Heart left ventricle (tissue), 16 donors: ENCODE results near the gene CACNA1C. TPM values are rescaled to one million over a fixed set of nuclear protein-coding genes. Genes with fewer than 3 reads are reported as not detected.

ENCODE experiments used
- ATAC-seq, 4 donors: fragments of 200-7000 bp; cut with Tn5 transposase; one replicate each; pipeline ENCODE4 v1.9.1; 2020 to 2022; ENCODE audit warnings: moderate library complexity in 4 of 4, mild to moderate bottlenecking in 3 of 4, moderate number of reproducible peaks in 1 of 4
- DNase-seq, 5 donors: peaks; one replicate each; pipeline ENCODE4 v3.0.0-alpha.2; 2020
- H3K27ac ChIP-seq, 12 donors: fragments of 200-600 bp; sonication (generic) in 4 of 12; one replicate each; pipeline versions ENCODE4 v1.5.0 to v1.8.0; 2016 to 2022; ENCODE audit warnings: mild to moderate bottlenecking in 2 of 12
- H3K27me3 ChIP-seq, 9 donors: fragments of 200-600 bp; sonication (generic) in 2 of 9; one replicate each; pipeline versions ENCODE4 v1.5.1 to v1.8.0; 2016 to 2022; ENCODE audit warnings: mild to moderate bottlenecking in 3 of 9
- H3K36me3 ChIP-seq, 9 donors: fragments of 200-600 bp; sonication (generic) in 2 of 9; one replicate each; pipeline versions ENCODE4 v1.5.0 to v1.8.0; 2018 to 2022; ENCODE audit warnings: mild to moderate bottlenecking in 2 of 9
- H3K4me1 ChIP-seq, 12 donors: fragments of 200-600 bp; sonication (generic) in 4 of 12; one replicate each; pipeline versions ENCODE4 v1.5.0 to v1.8.0; 2016 to 2022; ENCODE audit warnings: mild to moderate bottlenecking in 3 of 12
- H3K4me3 ChIP-seq, 12 donors: fragments of 200-600 bp; sonication (generic) in 4 of 12; one replicate each; pipeline versions ENCODE4 v1.5.0 to v1.8.0; 2017 to 2022; ENCODE audit warnings: mild to moderate bottlenecking in 9 of 12, moderate library complexity in 4 of 12
- H3K9me3 ChIP-seq, 12 donors: fragments of 200-600 bp; sonication (generic) in 4 of 12; one replicate each; pipeline versions ENCODE4 v1.5.0 to v1.8.0; 2016 to 2022; ENCODE audit warnings: mild to moderate bottlenecking in 1 of 12
- POLR2A ChIP-seq, 2 donors: fragments of 450-650 bp; IDR thresholded peaks; one replicate each; pipeline ENCODE4 v1.6.1; 2017; ENCODE audit warnings: antibody characterized with exemption in 2 of 2, mild to moderate bottlenecking in 2 of 2, moderate library complexity in 2 of 2
- WGBS, 4 donors: extraction: QIAGEN DNeasy Blood & Tissue Kit in 2 of 4; methylation state at CpG; one replicate each; pipeline versions ENCODE4 v1.1.5 to v1.1.7; 2013 to 2018; 5-methylcytosine and 5-hydroxymethylcytosine counted together
- intact Hi-C, 10 donors: fragments of 100-400 bp; cut with DNase I; formaldehyde crosslinking; loops; one replicate each; pipeline versions ENCODE4 v1.11.1 to v1.14.2; 2022
- polyA plus RNA-seq, 2 donors: library from polyadenylated mRNA; stranded (reverse); fragments of 200-250 nt; gene quantifications; one replicate each; pipeline ENCODE4 v1.2.3, GENCODE V29; 2013
- total RNA-seq, 9 donors: library from RNA; depleted of rRNA in 2 of 9; stranded (reverse); fragments of >200 nt in 2 of 9; fragmentation: NEBNext Ultra II Directional in 3 of 9; extraction: Animal tissue kit (Norgen Biotek cat#: 25700) in 3 of 9; gene quantifications; one replicate each; pipeline versions ENCODE4 v1.1.0 to v1.2.4, GENCODE V29; 2016 to 2023
- TF ChIP-seq, protein P1 (sequence below), 12 donors: fragments of 200-600 bp; sonication (generic) in 4 of 12; IDR thresholded peaks; one replicate each; pipeline versions ENCODE4 v1.5.0 to v1.8.0; 2018 to 2022; ENCODE audit warnings: antibody characterized with exemption in 12 of 12, mild to moderate bottlenecking in 5 of 12
- donor health status: ischemic (EF 13 %, LVEDD 7.1; RV severe dilation, severe dysfunction).
- donor health status: healthy with polysubstance abuse.
- donor health status: DM: no; HTN: yes; CAD: no.
- donor health status: DM: no; HTN: no; CAD: no.
- donor health status: ischemic (EF 25% LVEDD 6.9; RV normal size, moderate dysfunction).
- donor health status: ischemic (EF 25% LVEDD 5.7; RV mildly dilated, moderate dysfunction).
- donor health status: healthy.
- donor health status: DM: yes; HTN: yes; CAD: no.
- donor health status: ischemic (EF 35%, LVEDD 5.7; RV mildly dilated, moderate dysfunction).
- donor health status: nonischemic (EF 11% LVEDD 7.7; RV severe dilation, severe dysfunction).
- donor health status: DM: yes; HTN: yes; CAD: no.
- donor health status: PGD.
- donor health status: ischemic (EF 29% LVEDD 5.4; RV normal size, mild dysfunction).
- donor health status: nonischemic (EF 23%, LVEDD 6.1; RV moderate dilation, normal function).

The CACNA1C gene
- total and polyA plus RNA-seq, 11 donors: 41.9 to 196 (median 164) TPM

- DNase-seq (no peak), ATAC-seq (no peak)
- no peaks in the 10 kb centered on the region for H3K9me3 ChIP-seq
- H3K36me3 ChIP-seq: peaks cover 0 to 60% (median 5%) of the 10 kb centered on the region in 9 donors
- intact Hi-C loops: no loop called here
- H3K27me3 ChIP-seq: no peaks in the 10 kb centered on the region
- TF ChIP-seq, protein P1, sequence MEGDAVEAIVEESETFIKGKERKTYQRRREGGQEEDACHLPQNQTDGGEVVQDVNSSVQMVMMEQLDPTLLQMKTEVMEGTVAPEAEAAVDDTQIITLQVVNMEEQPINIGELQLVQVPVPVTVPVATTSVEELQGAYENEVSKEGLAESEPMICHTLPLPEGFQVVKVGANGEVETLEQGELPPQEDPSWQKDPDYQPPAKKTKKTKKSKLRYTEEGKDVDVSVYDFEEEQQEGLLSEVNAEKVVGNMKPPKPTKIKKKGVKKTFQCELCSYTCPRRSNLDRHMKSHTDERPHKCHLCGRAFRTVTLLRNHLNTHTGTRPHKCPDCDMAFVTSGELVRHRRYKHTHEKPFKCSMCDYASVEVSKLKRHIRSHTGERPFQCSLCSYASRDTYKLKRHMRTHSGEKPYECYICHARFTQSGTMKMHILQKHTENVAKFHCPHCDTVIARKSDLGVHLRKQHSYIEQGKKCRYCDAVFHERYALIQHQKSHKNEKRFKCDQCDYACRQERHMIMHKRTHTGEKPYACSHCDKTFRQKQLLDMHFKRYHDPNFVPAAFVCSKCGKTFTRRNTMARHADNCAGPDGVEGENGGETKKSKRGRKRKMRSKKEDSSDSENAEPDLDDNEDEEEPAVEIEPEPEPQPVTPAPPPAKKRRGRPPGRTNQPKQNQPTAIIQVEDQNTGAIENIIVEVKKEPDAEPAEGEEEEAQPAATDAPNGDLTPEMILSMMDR (IDR thresholded peaks at IDR 0.05): no peak
- TF ChIP-seq POLR2A (IDR thresholded peaks at IDR 0.05): no peak
- no peak overlapping the region for H3K4me3 ChIP-seq
- H3K27ac ChIP-seq: no peak overlapping the region
- H3K4me1 ChIP-seq: peaks cover 0 to 21% (median 0%) of the 10 kb centered on the region in 12 donors
Measured at GRCh38 chr12:2544230-2544629, 491.4 kb downstream of the CACNA1C start.

DNA sequence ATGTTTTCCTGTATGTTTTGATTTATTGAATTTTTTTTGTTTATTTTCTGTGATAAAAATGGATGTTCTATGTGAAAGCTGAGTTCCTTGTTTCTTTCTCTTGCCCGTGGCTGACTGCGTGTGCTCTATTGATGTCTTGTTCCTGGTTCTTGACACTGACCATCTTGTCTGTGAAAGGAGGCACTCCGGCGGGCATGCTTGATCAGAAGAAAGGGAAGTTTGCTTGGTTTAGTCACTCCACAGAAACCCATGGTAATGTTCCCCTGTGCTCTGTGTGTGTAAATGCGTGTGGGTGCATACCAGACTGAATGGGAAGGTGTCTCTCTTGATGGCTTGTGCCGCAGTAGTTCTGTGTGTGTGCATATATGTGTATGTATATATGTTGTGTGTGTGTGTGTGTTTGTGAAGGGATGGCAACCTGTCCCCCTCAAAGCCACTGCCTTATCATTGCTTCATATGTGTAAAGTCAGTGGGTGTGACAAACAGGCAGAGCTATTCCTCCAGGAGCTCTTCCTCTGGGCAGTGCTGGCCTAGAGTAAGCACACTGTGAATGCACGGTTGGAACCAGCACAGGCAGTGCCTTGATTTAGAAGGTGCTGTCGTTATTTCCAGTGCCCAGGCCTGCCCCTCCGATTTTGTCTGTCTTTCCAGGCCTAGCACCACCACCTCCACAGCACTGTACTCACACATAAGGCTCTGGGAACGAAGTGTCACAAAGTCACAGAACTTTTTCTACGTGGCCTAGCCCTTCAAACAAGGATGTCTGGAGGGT, 494.7 kb downstream of the CACNA1C start:
- no peak for DNase-seq
- no peak overlapping the region for H3K4me3 ChIP-seq
- no peak for TF ChIP-seq POLR2A (IDR thresholded peaks at IDR 0.05)
- TF ChIP-seq, protein P1 (IDR thresholded peaks at IDR 0.05): no peak
- H3K27ac ChIP-seq: peak overlapping the region in 1 of 12 donors; percentile 34
- H3K36me3 ChIP-seq: peaks cover 0 to 67% (median 12%) of the 10 kb centered on the region in 9 donors
- ATAC-seq: peak; percentile 16 to 55 (median 29)
- no peaks in the 10 kb centered on the region for H3K27me3 ChIP-seq
- H3K9me3 ChIP-seq: no peaks in the 10 kb centered on the region
- 76 to 81% (median 81%) methylated on average over 11 of the region's 11 CpGs for WGBS, 4 donors
- peaks cover 0 to 33% (median 12%) of the 10 kb centered on the region in 12 donors for H3K4me1 ChIP-seq
- intact Hi-C loops: no loop called here

DNA sequence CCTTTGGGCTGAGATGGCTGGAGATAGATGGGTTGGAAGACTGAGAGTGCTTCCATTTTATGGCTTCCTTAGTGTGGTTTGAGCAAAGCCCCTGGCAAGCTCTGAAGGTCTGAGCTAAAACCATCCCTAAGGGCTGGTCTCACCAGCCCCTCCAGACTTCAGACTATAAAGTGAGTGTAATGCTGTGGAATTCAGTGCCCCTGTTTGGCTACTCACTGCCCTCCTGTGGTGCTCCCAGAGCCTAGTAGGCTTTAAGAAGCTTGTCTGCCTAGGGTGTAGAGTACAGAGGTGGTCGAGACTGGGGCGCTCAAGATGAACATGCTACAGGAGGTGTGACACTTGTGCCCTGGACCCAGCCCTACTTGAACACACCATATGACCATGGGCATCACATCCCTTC, 495.3 kb downstream of the CACNA1C start:
- Histone ChIP-seq H3K27ac (peak overlapping the region in 1 of 12 donors; percentile 34), H3K4me1 (peaks cover 0 to 40% (median 14%) of the 10 kb centered on the region in 12 donors), H3K36me3 (peaks cover 0 to 67% (median 12%) of the 10 kb centered on the region in 9 donors), H3K9me3 (no peaks in the 10 kb centered on the region), H3K27me3 (no peaks in the 10 kb centered on the region), H3K4me3 (no peak overlapping the region)
- WGBS, 4 donors: 86 to 93% (median 88%) methylated on average over 2 of the region's 2 CpGs
- intact Hi-C loops: no loop called here
- TF ChIP-seq, protein P1 (IDR thresholded peaks at IDR 0.05): no peak
- no peak for TF ChIP-seq POLR2A (IDR thresholded peaks at IDR 0.05)
- ATAC-seq (peak in 1 of 4 donors; percentile 7), DNase-seq (no peak)

DNA sequence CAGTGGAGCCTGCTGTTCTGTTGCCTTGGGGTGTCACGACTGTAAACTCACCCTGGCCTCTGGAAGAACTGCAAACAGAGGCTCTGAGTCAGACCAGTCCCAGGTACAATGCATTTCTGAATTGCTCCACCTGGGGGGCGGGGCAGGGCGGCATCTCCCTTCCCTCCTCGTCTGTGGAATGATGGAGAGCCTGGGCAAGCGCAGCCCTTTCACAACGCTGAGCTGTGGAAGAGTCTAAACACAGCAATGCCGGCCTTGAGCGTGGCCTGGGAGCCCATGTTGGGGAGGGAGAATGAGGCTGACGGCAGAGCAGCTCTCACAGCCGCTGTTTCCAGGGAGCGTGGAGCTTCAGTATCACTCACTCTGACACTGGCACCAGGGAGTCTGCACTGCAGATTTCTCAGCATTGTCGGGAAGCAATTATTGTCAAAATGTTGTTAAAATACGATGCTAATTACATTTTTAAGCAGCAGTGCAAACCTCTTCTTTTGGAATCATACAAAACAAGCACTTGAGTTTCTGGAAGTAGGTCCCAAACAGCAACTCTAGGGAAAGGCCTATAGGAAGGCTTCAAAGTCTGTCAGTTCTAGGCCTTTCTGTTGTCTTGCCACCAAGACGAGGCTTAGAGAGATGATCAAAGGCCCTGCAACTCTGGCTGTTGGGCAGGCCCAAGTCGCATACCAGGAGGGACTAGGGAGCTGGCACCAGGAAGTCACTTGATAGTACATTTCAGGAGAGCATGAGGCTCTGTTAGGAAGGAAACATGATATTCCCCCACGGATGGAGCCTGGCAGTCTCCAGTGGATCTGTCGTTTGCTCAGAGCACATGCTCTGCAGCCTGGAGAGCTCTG, 498.0 kb downstream of the CACNA1C start:
- peaks cover 0 to 65% (median 19%) of the 10 kb centered on the region in 9 donors for H3K36me3 ChIP-seq
- ATAC-seq: peak in 2 of 4 donors; percentile 34 to 49

More for the DNA sequence above, 498.0 kb downstream of the CACNA1C start:
- no peak for DNase-seq
- intact Hi-C loops: loop anchor here in 1 of 10 donors (10.0 kb wide), 1 partner anchor 46 kb away; no protein-coding TSS in a partner anchor
- Histone ChIP-seq H3K27ac (peak overlapping the region in 2 of 12 donors; percentile 25 to 34), H3K4me1 (peaks cover 0 to 45% (median 16%) of the 10 kb centered on the region in 12 donors), H3K9me3 (no peaks in the 10 kb centered on the region), H3K27me3 (no peaks in the 10 kb centered on the region), H3K4me3 (no peak overlapping the region)
- TF ChIP-seq, protein P1 (IDR thresholded peaks at IDR 0.05): no peak
- TF ChIP-seq POLR2A (IDR thresholded peaks at IDR 0.05): no peak
- WGBS, 4 donors: 72 to 78% (median 74%) methylated on average over 14 to 17 of the region's 17 CpGs
